Choroid plexus epithelial cell (primary cell): ENCODE measurements around the gene PPAN.

Experiments used
- DNase-seq: peaks from one replicate; pipeline ENCODE4 v3.0.0-alpha.2; 2010; ENCODE audit warnings: low read depth
- H3K4me3 ChIP-seq: 2 replicates; pipeline ENCODE4 v1.5.1; 2011; ENCODE audit warnings: low read depth, mild to moderate bottlenecking, control low read depth, low read length, moderate library complexity
- CTCF ChIP-seq: conservative IDR thresholded peaks from 2 replicates; pipeline ENCODE4 v1.5.1; 2011; ENCODE audit warnings: low read depth, mild to moderate bottlenecking, control low read depth, inconsistent platforms, low read length, moderate library complexity

The PPAN gene

GRCh38 chr19:10110076-10110971, 4.2 kb downstream of the PPAN start:
- H3K4me3 ChIP-seq, result no peak overlapping the region
- no peak for DNase-seq
- TF ChIP-seq CTCF, result no peak

- TF ChIP-seq CTCF, result no peak
- DNase-seq, result no peak
- no peak overlapping the region for H3K4me3 ChIP-seq
Observed at GRCh38 chr19:10110972-10111317, 4.8 kb downstream of the PPAN start.

DNA sequence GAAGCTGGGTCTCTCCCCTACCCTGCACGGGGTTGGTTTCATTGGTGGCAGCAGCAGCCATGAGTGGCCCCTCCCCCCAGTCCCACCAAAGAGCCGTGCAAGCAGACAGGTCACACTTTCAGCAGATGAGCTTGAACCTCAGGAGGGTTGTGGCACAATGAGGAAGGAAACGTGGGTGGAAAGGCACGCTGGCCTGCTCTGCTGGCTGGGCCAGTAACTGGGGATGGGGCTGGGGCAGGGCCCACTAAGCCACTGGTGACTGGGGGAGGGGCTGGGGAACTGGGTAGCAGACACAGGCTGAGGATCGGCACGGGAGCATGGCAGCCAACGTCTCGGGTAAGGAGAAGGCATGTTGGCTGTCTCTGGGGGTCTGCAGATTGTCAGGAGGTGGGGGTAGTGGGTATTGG, 5.2 kb downstream of the PPAN start, which contains the start of gene P2RY11:
P2RY11 (plus strand) TSS at position 289 of the 407 bp plus-strand sequence; CDS start at position 318, 29 bp downstream.
- H3K4me3 ChIP-seq, result no peak within 1 kb of the TSS
- DNase-seq, result no peak
- TF ChIP-seq CTCF, result no peak

GRCh38 chr19:10112037-10112761, 6.0 kb downstream of the PPAN start:
- no peak overlapping the region for H3K4me3 ChIP-seq
- no peak for TF ChIP-seq CTCF
- DNase-seq, result peak; percentile 33

- peak; percentile 44 for DNase-seq
- H3K4me3 ChIP-seq, result no peak overlapping the region
- TF ChIP-seq CTCF, result peak; percentile 78
Observed at GRCh38 chr19:10112895-10113591, 6.9 kb downstream of the PPAN start.

GRCh38 chr19:10113592-10113963, 7.4 kb downstream of the PPAN start:
- no peak for DNase-seq
- no peak for TF ChIP-seq CTCF
- no peak overlapping the region for H3K4me3 ChIP-seq
